ENCODE measurements around the gene KCNQ5.

Gene KCNQ5

GRCh38 chr6:72617721-72618120 is 4.1 kb upstream of the KCNQ5 start:
- Histone ChIP-seq H3K23ac (ENCODE audit: low read length) (no peak overlapping the region), H3K4me2 (ENCODE audit: low read length) (no peak overlapping the region), H4K12ac (ENCODE audit: low read depth, low read length) (no peak overlapping the region), H3K4me1 (ENCODE audit: control insufficient read depth in 1 of 2, insufficient read depth in 2 of 2, low read length in 2 of 2) (peaks cover 12 to 15% of the 10 kb centered on the region in 2 experiments), H2AFZ (ENCODE audit: insufficient read depth, low read length, poor library complexity) (no peak overlapping the region), H3K27me3 (ENCODE audit: insufficient read depth, low read length) (peaks cover 2% of the 10 kb centered on the region), H3K18ac (ENCODE audit: low read length) (no peak overlapping the region), H3K14ac (ENCODE audit: low read length) (no peak overlapping the region), H3K79me1 (ENCODE audit: low read length) (peaks cover 16% of the 10 kb centered on the region), H2AK5ac (ENCODE audit: low read length) (no peak overlapping the region), H3K4me3 (ENCODE audit: low read depth, low read length) (no peak overlapping the region), H3K27ac (ENCODE audit: low read depth, low read length) (no peak overlapping the region), H3K79me2 (ENCODE audit: control insufficient read depth, insufficient read depth, low read length, poor library complexity) (peaks cover 5% of the 10 kb centered on the region), H3K36me3 (ENCODE audit: control insufficient read depth in 1 of 2, insufficient read depth in 2 of 2, low read length in 2 of 2) (no peaks in the 10 kb centered on the region), H3K4ac (ENCODE audit: low read depth, low read length) (no peak overlapping the region), H4K8ac (ENCODE audit: low read depth, low read length) (no peak overlapping the region), H2BK5ac (ENCODE audit: low read depth, low read length, poor library complexity) (no peak overlapping the region), H4K91ac (ENCODE audit: low read depth, low read length) (peak overlapping the region; percentile 35), H2BK12ac (ENCODE audit: low read length) (peak overlapping the region; percentile 75), H3K9ac (ENCODE audit: low read length) (no peak overlapping the region), H3K9me3 (ENCODE audit: insufficient read depth, low read depth, low read length) (no peaks in the 10 kb centered on the region), H2BK120ac (ENCODE audit: insufficient read depth, low read length, poor library complexity) (no peak overlapping the region)
- WGBS (ENCODE audit: extremely low coverage, insufficient coverage, insufficient read length) = no CpG with 5 or more reads among the region's 3 CpGs
- no peak for DNase-seq

- no peak overlapping the region for H3K4me3 ChIP-seq (ENCODE audit: low read depth, low read length)
- peak overlapping the region; percentile 95 for H3K4me2 ChIP-seq (ENCODE audit: low read length)
- H2BK12ac ChIP-seq (ENCODE audit: low read length) = no peak overlapping the region
- H3K79me1 ChIP-seq (ENCODE audit: low read length) = peaks cover 21% of the 10 kb centered on the region
- no peaks in the 10 kb centered on the region for H3K36me3 ChIP-seq (ENCODE audit: control insufficient read depth in 1 of 2, insufficient read depth in 2 of 2, low read length in 2 of 2)
- H3K27me3 ChIP-seq (ENCODE audit: insufficient read depth, low read length) = peaks cover 2% of the 10 kb centered on the region
- H4K91ac ChIP-seq (ENCODE audit: low read depth, low read length) = no peak overlapping the region
- no peak overlapping the region for H3K4ac ChIP-seq (ENCODE audit: low read depth, low read length)
- H2BK5ac ChIP-seq (ENCODE audit: low read depth, low read length, poor library complexity) = no peak overlapping the region
- no peak overlapping the region for H3K27ac ChIP-seq (ENCODE audit: low read depth, low read length)
- peaks cover 9% of the 10 kb centered on the region for H3K79me2 ChIP-seq (ENCODE audit: control insufficient read depth, insufficient read depth, low read length, poor library complexity)
- H3K23ac ChIP-seq (ENCODE audit: low read length) = no peak overlapping the region
- H2AFZ ChIP-seq (ENCODE audit: insufficient read depth, low read length, poor library complexity) = no peak overlapping the region
- no peak overlapping the region for H2BK120ac ChIP-seq (ENCODE audit: insufficient read depth, low read length, poor library complexity)
- no peak overlapping the region for H4K12ac ChIP-seq (ENCODE audit: low read depth, low read length)
- H2AK5ac ChIP-seq (ENCODE audit: low read length) = no peak overlapping the region
- DNase-seq = peak in 1 of 2 donors; percentile 3
- H3K4me1 ChIP-seq (ENCODE audit: control insufficient read depth in 1 of 2, insufficient read depth in 2 of 2, low read length in 2 of 2) = peaks cover 14 to 15% of the 10 kb centered on the region in 2 experiments
- no CpG with 5 or more reads among the region's 31 CpGs for WGBS (ENCODE audit: extremely low coverage, insufficient coverage, insufficient read length)
- H4K8ac ChIP-seq (ENCODE audit: low read depth, low read length) = no peak overlapping the region
- H3K18ac ChIP-seq (ENCODE audit: low read length) = no peak overlapping the region
- no peak overlapping the region for H3K9ac ChIP-seq (ENCODE audit: low read length)
- H3K14ac ChIP-seq (ENCODE audit: low read length) = no peak overlapping the region
- no peaks in the 10 kb centered on the region for H3K9me3 ChIP-seq (ENCODE audit: insufficient read depth, low read depth, low read length)
Observed at GRCh38 chr6:72619883-72620696, 1.8 kb upstream of the KCNQ5 start.

GRCh38 chr6:72620871-72621290 is 983 bp upstream of the KCNQ5 start:
- H3K9ac ChIP-seq (ENCODE audit: low read length) = peak overlapping the region; percentile 24
- H3K4ac ChIP-seq (ENCODE audit: low read depth, low read length) = peak overlapping the region; percentile 70
- no peak overlapping the region for H3K27ac ChIP-seq (ENCODE audit: low read depth, low read length)
- peak overlapping the region; percentile 62 for H4K8ac ChIP-seq (ENCODE audit: low read depth, low read length)
- H2AFZ ChIP-seq (ENCODE audit: insufficient read depth, low read length, poor library complexity) = peak overlapping the region; percentile 26
- peak overlapping the region; percentile 74 for H3K4me3 ChIP-seq (ENCODE audit: low read depth, low read length)
- WGBS (ENCODE audit: extremely low coverage, insufficient coverage, insufficient read length) = no CpG with 5 or more reads among the region's 21 CpGs
- peak overlapping the region; percentile 16 for H3K14ac ChIP-seq (ENCODE audit: low read length)
- H4K12ac ChIP-seq (ENCODE audit: low read depth, low read length) = no peak overlapping the region
- DNase-seq = no peak
- no peaks in the 10 kb centered on the region for H3K36me3 ChIP-seq (ENCODE audit: control insufficient read depth in 1 of 2, insufficient read depth in 2 of 2, low read length in 2 of 2)
- peak overlapping the region; percentile 63 for H3K18ac ChIP-seq (ENCODE audit: low read length)
- H2AK5ac ChIP-seq (ENCODE audit: low read length) = peak overlapping the region; percentile 51
- peaks cover 21% of the 10 kb centered on the region for H3K79me1 ChIP-seq (ENCODE audit: low read length)
- no peak overlapping the region for H2BK5ac ChIP-seq (ENCODE audit: low read depth, low read length, poor library complexity)
- H3K4me2 ChIP-seq (ENCODE audit: low read length) = peak overlapping the region; percentile 95
- peak overlapping the region; percentile 89 for H2BK12ac ChIP-seq (ENCODE audit: low read length)
- no peak overlapping the region for H3K23ac ChIP-seq (ENCODE audit: low read length)
- H3K27me3 ChIP-seq (ENCODE audit: insufficient read depth, low read length) = peaks cover 2% of the 10 kb centered on the region
- H3K79me2 ChIP-seq (ENCODE audit: control insufficient read depth, insufficient read depth, low read length, poor library complexity) = peaks cover 9% of the 10 kb centered on the region
- H2BK120ac ChIP-seq (ENCODE audit: insufficient read depth, low read length, poor library complexity) = peak overlapping the region; percentile 43
- H4K91ac ChIP-seq (ENCODE audit: low read depth, low read length) = peak overlapping the region; percentile 84
- H3K9me3 ChIP-seq (ENCODE audit: insufficient read depth, low read depth, low read length) = no peaks in the 10 kb centered on the region
- peaks cover 14 to 15% of the 10 kb centered on the region in 2 experiments for H3K4me1 ChIP-seq (ENCODE audit: control insufficient read depth in 1 of 2, insufficient read depth in 2 of 2, low read length in 2 of 2)

DNA sequence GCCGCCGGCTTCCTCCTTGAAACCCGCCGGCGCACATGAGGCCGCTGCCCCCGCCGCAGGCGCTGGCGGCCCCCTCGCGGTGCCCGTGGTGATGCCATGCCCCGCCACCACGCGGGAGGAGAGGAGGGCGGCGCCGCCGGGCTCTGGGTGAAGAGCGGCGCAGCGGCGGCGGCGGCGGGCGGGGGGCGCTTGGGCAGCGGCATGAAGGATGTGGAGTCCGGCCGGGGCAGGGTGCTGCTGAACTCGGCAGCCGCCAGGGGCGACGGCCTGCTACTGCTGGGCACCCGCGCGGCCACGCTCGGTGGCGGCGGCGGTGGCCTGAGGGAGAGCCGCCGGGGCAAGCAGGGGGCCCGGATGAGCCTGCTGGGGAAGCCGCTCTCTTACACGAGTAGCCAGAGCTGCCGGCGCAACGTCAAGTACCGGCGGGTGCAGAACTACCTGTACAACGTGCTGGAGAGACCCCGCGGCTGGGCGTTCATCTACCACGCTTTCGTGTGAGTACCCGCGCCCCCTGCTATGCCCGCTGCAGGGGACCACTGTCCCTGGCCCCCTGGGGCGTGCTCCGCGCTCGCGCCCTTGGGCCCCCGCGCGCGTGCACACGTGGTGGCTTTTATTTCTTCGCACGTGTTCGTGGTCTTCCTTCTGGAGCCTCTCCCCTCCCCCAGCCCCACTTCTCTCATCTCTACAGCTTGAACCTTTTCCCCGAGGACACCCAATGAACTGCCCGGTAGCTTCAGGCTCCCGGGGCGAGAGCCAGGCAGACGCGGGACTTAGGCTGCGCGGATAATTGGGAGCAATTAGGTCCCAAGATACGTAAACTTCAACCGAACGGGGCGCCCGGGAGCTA is 453 bp downstream of the KCNQ5 start:
- Histone ChIP-seq H4K8ac (ENCODE audit: low read depth, low read length) (peak overlapping the region; percentile 59), H3K14ac (ENCODE audit: low read length) (peak overlapping the region; percentile 77), H3K4ac (ENCODE audit: low read depth, low read length) (no peak overlapping the region), H3K27ac (ENCODE audit: low read depth, low read length) (peak overlapping the region; percentile 9), H3K4me2 (ENCODE audit: low read length) (peak overlapping the region; percentile 95), H3K4me3 (ENCODE audit: low read depth, low read length) (peak overlapping the region; percentile 74), H2AFZ (ENCODE audit: insufficient read depth, low read length, poor library complexity) (peak overlapping the region; percentile 74), H3K4me1 (ENCODE audit: control insufficient read depth in 1 of 2, insufficient read depth in 2 of 2, low read length in 2 of 2) (peaks cover 14 to 15% of the 10 kb centered on the region in 2 experiments), H3K79me2 (ENCODE audit: control insufficient read depth, insufficient read depth, low read length, poor library complexity) (peaks cover 9% of the 10 kb centered on the region), H3K9me3 (ENCODE audit: insufficient read depth, low read depth, low read length) (no peaks in the 10 kb centered on the region), H3K9ac (ENCODE audit: low read length) (peak overlapping the region; percentile 6), H2BK12ac (ENCODE audit: low read length) (peak overlapping the region; percentile 69), H3K18ac (ENCODE audit: low read length) (peak overlapping the region; percentile 81), H4K12ac (ENCODE audit: low read depth, low read length) (peak overlapping the region; percentile 20), H3K36me3 (ENCODE audit: control insufficient read depth in 1 of 2, insufficient read depth in 2 of 2, low read length in 2 of 2) (no peaks in the 10 kb centered on the region), H2BK5ac (ENCODE audit: low read depth, low read length, poor library complexity) (peak overlapping the region; percentile 42), H3K79me1 (ENCODE audit: low read length) (peaks cover 21% of the 10 kb centered on the region), H3K23ac (ENCODE audit: low read length) (no peak overlapping the region), H2BK120ac (ENCODE audit: insufficient read depth, low read length, poor library complexity) (peak overlapping the region; percentile 67), H2AK5ac (ENCODE audit: low read length) (no peak overlapping the region), H3K27me3 (ENCODE audit: insufficient read depth, low read length) (peaks cover 2% of the 10 kb centered on the region), H4K91ac (ENCODE audit: low read depth, low read length) (peak overlapping the region; percentile 84)
- DNase-seq = peak in 1 of 2 donors; percentile 53
- WGBS (ENCODE audit: extremely low coverage, insufficient coverage, insufficient read length) = no CpG with 5 or more reads among the region's 89 CpGs
